HuH-7.5 (cell line): ENCODE results near the gene RNF113B.

Experiments
- DNase-seq: peaks from one replicate; pipeline ENCODE4 v3.0.0; 2011; ENCODE audit warnings: low spot score

The RNF113B gene

GRCh38 chr13:98173431-98174152 is 3.5 kb downstream of the RNF113B start:
- peak; percentile 42 for DNase-seq

GRCh38 chr13:98172590-98173422 is 4.3 kb downstream of the RNF113B start:
- no peak for DNase-seq

- no peak for DNase-seq
Observed at GRCh38 chr13:98171900-98172589, 5.0 kb downstream of the RNF113B start.

GRCh38 chr13:98169331-98169730 is 7.7 kb downstream of the RNF113B start:
- DNase-seq: no peak

- no peak for DNase-seq
Observed at GRCh38 chr13:98162935-98163334, 14.1 kb downstream of the RNF113B start.

- DNase-seq: no peak
Observed at GRCh38 chr13:98158172-98158899, 18.7 kb downstream of the RNF113B start.

GRCh38 chr13:98157609-98158008 is 19.5 kb downstream of the RNF113B start:
- no peak for DNase-seq

GRCh38 chr13:98157188-98157587 is 19.9 kb downstream of the RNF113B start:
- no peak for DNase-seq

GRCh38 chr13:98156259-98156658 is 20.8 kb downstream of the RNF113B start:
- DNase-seq: no peak

- DNase-seq: no peak
Observed at GRCh38 chr13:98155475-98156109, 21.5 kb downstream of the RNF113B start.

GRCh38 chr13:98150832-98151479 is 26.1 kb downstream of the RNF113B start:
- DNase-seq: no peak

GRCh38 chr13:98147521-98147920 is 29.5 kb downstream of the RNF113B start:
- DNase-seq: no peak

GRCh38 chr13:98144801-98145350 is 32.2 kb downstream of the RNF113B start:
- no peak for DNase-seq

- no peak for DNase-seq
Observed at GRCh38 chr13:98144027-98144741, 32.9 kb downstream of the RNF113B start.

GRCh38 chr13:98143601-98144026 is 33.5 kb downstream of the RNF113B start:
- DNase-seq: no peak

GRCh38 chr13:98143157-98143553 is 33.9 kb downstream of the RNF113B start:
- DNase-seq: no peak

- DNase-seq: peak; percentile 64
Observed at GRCh38 chr13:98142380-98143156, 34.5 kb downstream of the RNF113B start, which contains the start of gene FARP1. TSS of gene FARP1 (plus strand) at chr13:98143094. CDS start at chr13:98213243, 70,149 bp downstream.

GRCh38 chr13:98141509-98142379 is 35.3 kb downstream of the RNF113B start:
- DNase-seq: no peak
